Measurements from ENCODE around the gene NTN4.

The NTN4 gene

GRCh38 chr12:95637010-95637409 lies 153.6 kb downstream of the NTN4 start:
- Histone ChIP-seq H3K36me3 (ENCODE audit: control insufficient read depth, insufficient read depth, low read length) (no peaks in the 10 kb centered on the region), H3K4me3 (replicated peaks; ENCODE audit: low read depth, low read length) (no peak overlapping the region), H3K27me3 (replicated peaks; ENCODE audit: control insufficient read depth, insufficient read depth, low read length) (no peaks in the 10 kb centered on the region)
- no peak for DNase-seq (ENCODE audit: extremely low read depth, insufficient read length)
- TF ChIP-seq, protein P1, sequence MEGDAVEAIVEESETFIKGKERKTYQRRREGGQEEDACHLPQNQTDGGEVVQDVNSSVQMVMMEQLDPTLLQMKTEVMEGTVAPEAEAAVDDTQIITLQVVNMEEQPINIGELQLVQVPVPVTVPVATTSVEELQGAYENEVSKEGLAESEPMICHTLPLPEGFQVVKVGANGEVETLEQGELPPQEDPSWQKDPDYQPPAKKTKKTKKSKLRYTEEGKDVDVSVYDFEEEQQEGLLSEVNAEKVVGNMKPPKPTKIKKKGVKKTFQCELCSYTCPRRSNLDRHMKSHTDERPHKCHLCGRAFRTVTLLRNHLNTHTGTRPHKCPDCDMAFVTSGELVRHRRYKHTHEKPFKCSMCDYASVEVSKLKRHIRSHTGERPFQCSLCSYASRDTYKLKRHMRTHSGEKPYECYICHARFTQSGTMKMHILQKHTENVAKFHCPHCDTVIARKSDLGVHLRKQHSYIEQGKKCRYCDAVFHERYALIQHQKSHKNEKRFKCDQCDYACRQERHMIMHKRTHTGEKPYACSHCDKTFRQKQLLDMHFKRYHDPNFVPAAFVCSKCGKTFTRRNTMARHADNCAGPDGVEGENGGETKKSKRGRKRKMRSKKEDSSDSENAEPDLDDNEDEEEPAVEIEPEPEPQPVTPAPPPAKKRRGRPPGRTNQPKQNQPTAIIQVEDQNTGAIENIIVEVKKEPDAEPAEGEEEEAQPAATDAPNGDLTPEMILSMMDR (IDR thresholded peaks at IDR 0.05; ENCODE audit: insufficient read depth, low read length, poor library complexity, severe bottlenecking): no peak

GRCh38 chr12:95634622-95635621 lies 155.6 kb downstream of the NTN4 start:
- no peak overlapping the region for H3K4me3 ChIP-seq (replicated peaks; ENCODE audit: low read depth, low read length)
- TF ChIP-seq, protein P1 (IDR thresholded peaks at IDR 0.05; ENCODE audit: insufficient read depth, low read length, poor library complexity, severe bottlenecking): no peak
- H3K36me3 ChIP-seq (ENCODE audit: control insufficient read depth, insufficient read depth, low read length): no peaks in the 10 kb centered on the region
- no peak for DNase-seq (ENCODE audit: extremely low read depth, insufficient read length)
- no peaks in the 10 kb centered on the region for H3K27me3 ChIP-seq (replicated peaks; ENCODE audit: control insufficient read depth, insufficient read depth, low read length)

DNA sequence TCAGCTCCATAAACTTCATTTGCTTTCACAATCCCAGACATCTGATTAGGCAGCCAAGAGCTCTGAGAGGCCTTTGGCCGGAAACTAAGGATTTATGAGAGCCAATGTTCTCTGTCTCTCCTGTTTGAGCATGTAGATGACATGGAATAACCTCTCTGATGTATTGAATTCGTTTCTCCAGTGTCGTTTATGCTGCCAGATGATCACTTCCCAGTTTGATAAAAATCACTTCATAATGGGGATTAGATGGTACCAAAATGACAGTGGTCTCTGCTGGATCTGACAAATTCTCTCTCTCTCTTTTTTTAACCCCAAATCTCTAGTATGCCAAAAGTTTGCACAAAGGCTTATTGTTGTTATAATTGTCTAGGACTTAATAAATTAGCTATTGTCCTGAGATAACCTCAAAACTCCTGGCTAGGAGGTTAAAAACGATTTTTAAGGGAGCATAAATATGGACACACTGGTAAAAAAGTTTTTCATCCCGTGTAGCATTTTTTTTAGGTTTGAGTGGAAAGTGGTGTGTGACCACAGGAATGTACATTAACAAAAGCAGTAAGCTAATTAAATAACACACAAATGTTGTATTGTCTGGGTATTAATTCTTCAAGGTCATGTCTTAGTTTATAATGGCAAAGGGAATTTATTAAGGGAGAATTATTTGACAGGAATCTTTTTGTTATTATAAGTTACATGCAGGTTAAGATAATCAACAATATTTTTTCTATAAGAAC lies 156.7 kb downstream of the NTN4 start:
- DNase-seq (ENCODE audit: extremely low read depth, insufficient read length): no peak
- no peak overlapping the region for H3K4me3 ChIP-seq (replicated peaks; ENCODE audit: low read depth, low read length)

DNA sequence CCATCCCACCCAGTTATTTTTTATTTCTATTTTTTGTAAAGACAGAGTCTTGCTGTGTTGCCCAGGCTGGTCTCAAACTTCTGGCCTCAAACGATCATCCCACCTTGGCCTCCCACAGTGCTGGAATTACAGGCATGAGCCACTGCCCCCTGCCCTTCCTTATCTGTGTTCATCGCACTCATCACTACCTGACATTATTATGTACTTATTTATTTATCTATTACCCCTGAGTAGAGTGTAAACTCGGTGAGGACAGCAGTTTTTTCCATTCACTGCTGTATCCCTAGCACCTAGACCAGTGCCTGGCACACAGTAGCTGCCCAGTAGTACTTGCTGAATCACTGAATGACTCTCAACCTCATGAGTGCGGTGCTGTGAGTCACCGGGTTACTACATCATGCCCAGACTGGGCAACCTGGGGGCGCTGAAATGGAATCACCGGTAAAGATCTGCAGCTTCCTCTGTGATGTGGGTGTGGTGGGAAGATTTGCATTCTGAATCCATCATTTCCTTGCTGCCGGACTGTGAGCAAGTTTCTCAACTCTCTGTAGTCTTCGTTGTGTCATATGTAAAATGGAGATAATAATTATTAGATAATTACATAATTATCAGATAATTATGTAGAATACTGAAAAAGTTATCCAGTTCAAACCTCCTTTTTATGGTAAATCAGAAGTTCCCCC lies 157.4 kb downstream of the NTN4 start:
- Histone ChIP-seq H3K36me3 (ENCODE audit: control insufficient read depth, insufficient read depth, low read length) (no peaks in the 10 kb centered on the region), H3K4me3 (replicated peaks; ENCODE audit: low read depth, low read length) (no peak overlapping the region), H3K27me3 (replicated peaks; ENCODE audit: control insufficient read depth, insufficient read depth, low read length) (no peaks in the 10 kb centered on the region)
- TF ChIP-seq, protein P1 (IDR thresholded peaks at IDR 0.05; ENCODE audit: insufficient read depth, low read length, poor library complexity, severe bottlenecking): no peak
- DNase-seq (ENCODE audit: extremely low read depth, insufficient read length): no peak

More for the DNA sequence above, 156.7 kb downstream of the NTN4 start:
- no peaks in the 10 kb centered on the region for H3K36me3 ChIP-seq (ENCODE audit: control insufficient read depth, insufficient read depth, low read length)
- TF ChIP-seq, protein P1 (IDR thresholded peaks at IDR 0.05; ENCODE audit: insufficient read depth, low read length, poor library complexity, severe bottlenecking): no peak
- H3K27me3 ChIP-seq (replicated peaks; ENCODE audit: control insufficient read depth, insufficient read depth, low read length): no peaks in the 10 kb centered on the region

- TF ChIP-seq, protein P1 (IDR thresholded peaks at IDR 0.05; ENCODE audit: insufficient read depth, low read length, poor library complexity, severe bottlenecking): no peak
- H3K4me3 ChIP-seq (replicated peaks; ENCODE audit: low read depth, low read length): no peak overlapping the region
- no peak for DNase-seq (ENCODE audit: extremely low read depth, insufficient read length)
- H3K27me3 ChIP-seq (replicated peaks; ENCODE audit: control insufficient read depth, insufficient read depth, low read length): no peaks in the 10 kb centered on the region; the same call in 1 of the 2 replicates
- H3K36me3 ChIP-seq (ENCODE audit: control insufficient read depth, insufficient read depth, low read length): no peaks in the 10 kb centered on the region
These were observed 160.1 kb downstream of the NTN4 start for GRCh38 chr12:95630496-95630895.
